Measurements from ENCODE around the gene GP9. TPM values are rescaled to one million over a fixed set of nuclear protein-coding genes. Genes with fewer than 3 reads are reported as not detected.

The GP9 gene
- polyA plus RNA-seq, 2 of the 4 experiments (the other 2 are of a cell fraction) = not detected

- H3K4me1 ChIP-seq = no peaks in the 10 kb centered on the region
- FAIRE-seq (no peak), ATAC-seq (no peak), DNase-seq (ENCODE audit: low read depth in 1 of 2, low spot score in 1 of 2) (no peak)
- ChIA-PET POLR2A (no interaction called here), CTCF (interaction anchor here (1.3 to 1.9 kb wide), 3 partner anchors 47 to 146 kb away, joined by 3 to 6 read pairs (median 5); no protein-coding TSS in a partner anchor)
- H3K9me3 ChIP-seq = no peaks in the 10 kb centered on the region
- 77% methylated on average over 1 of the region's 1 CpG for WGBS (ENCODE audit: missing lambda C conversion rate)
- H3K27ac ChIP-seq = no peak overlapping the region
- H3K4me3 ChIP-seq = no peak overlapping the region
- H3K4me2 ChIP-seq = no peak overlapping the region
- TF ChIP-seq POLR2A (IDR thresholded peaks at IDR 0.05; ENCODE audit: low read length) (no peak), TFCP2L1 (CRISPR knock-in tag; IDR thresholded peaks at IDR 0.05) (no peak), TP53 (CRISPR knock-in tag; IDR thresholded peaks at IDR 0.05) (no peak)
Measured at GRCh38 chr3:129100274-129100673, 39.7 kb downstream of the GP9 start.

DNA sequence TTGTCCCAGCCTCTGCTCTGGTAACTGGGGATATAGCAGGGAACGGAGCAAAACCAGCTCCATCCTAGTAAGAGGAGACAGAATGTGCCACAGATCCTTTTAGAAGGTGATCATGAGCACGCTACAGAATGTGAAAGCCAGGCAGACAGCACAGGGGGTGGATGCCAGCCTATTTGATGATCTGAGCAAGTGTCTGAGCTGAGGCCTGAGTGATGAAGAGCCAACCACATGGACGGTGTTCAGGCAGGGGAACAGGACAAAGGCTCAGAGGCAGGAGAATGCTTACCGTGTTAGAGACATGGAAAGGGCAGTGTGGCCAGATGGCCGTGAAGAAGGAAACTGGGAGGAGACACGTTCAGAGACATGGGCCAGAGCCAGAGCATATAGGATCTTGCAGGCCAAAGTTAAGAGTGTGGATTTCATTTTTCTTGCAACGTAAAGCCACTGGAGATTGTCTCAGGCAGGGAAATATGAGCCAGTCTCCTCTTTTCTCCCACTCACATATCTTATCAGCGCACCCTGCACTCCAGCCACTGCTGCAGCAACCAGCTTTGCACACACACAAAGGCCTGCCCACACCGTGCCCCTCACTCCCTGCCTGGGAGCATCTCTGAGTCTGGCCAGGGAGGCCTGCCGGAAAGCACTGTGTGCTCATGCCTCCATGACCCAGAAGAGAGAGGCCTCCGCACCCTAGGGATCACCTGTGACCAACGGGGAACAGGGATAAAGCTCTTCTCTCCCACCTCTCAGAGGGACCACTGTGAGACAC, 41.0 kb downstream of the GP9 start:
- Histone ChIP-seq H3K9me3 (no peaks in the 10 kb centered on the region), H3K4me1 (no peaks in the 10 kb centered on the region), H3K4me2 (no peak overlapping the region), H3K4me3 (no peak overlapping the region), H3K27ac (no peak overlapping the region)
- no peak for TF ChIP-seq FOSL2 (IDR thresholded peaks at IDR 0.05)
- no peak for TF ChIP-seq FOSL2 (CRISPR knock-in tag; IDR thresholded peaks at IDR 0.05)
- TF ChIP-seq JUN (IDR thresholded peaks at IDR 0.05) = no peak
- TF ChIP-seq, protein P1, sequence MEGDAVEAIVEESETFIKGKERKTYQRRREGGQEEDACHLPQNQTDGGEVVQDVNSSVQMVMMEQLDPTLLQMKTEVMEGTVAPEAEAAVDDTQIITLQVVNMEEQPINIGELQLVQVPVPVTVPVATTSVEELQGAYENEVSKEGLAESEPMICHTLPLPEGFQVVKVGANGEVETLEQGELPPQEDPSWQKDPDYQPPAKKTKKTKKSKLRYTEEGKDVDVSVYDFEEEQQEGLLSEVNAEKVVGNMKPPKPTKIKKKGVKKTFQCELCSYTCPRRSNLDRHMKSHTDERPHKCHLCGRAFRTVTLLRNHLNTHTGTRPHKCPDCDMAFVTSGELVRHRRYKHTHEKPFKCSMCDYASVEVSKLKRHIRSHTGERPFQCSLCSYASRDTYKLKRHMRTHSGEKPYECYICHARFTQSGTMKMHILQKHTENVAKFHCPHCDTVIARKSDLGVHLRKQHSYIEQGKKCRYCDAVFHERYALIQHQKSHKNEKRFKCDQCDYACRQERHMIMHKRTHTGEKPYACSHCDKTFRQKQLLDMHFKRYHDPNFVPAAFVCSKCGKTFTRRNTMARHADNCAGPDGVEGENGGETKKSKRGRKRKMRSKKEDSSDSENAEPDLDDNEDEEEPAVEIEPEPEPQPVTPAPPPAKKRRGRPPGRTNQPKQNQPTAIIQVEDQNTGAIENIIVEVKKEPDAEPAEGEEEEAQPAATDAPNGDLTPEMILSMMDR (IDR thresholded peaks at IDR 0.05) = no peak
- no peak for TF ChIP-seq PHF8 (IDR thresholded peaks at IDR 0.05; ENCODE audit: borderline replicate concordance, low read depth)
- TF ChIP-seq FOSB (CRISPR knock-in tag; IDR thresholded peaks at IDR 0.05) = no peak
- TF ChIP-seq NR3C1 (IDR thresholded peaks at IDR 0.05) = no peak
- CTCF ChIA-PET = interaction anchor here (1.7 to 2.0 kb wide), 3 partner anchors 48 to 131 kb away, joined by 5 to 7 read pairs (median 6); no protein-coding TSS in a partner anchor
- POLR2A ChIA-PET = no interaction called here
- ATAC-seq = no peak
- no peak for DNase-seq (ENCODE audit: low read depth in 1 of 2, low spot score in 1 of 2)
- no peak for FAIRE-seq
- WGBS (ENCODE audit: missing lambda C conversion rate) = 85% methylated on average over 10 of the region's 12 CpGs

DNA sequence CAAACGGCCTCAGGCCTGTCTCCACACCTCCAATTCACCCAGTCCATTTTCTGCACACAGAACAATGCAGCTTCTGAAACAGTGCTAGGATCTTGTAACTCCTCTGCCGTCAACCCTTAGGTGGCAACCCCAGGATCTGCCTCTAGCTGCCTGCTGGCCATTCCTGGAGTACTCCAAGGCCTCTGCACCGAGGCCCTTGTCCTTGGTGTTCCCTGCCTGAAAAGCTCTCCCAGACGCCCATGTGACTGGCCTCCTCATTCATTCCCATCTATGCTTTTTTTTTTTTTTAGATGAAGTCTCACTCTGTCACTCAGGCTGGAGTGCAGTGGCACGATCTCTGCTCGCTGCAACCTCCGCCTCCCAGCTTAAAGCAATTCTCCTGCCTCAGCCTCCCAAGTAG, 42.7 kb downstream of the GP9 start:
- CTCF ChIA-PET = interaction anchor here (2.0 kb wide), 1 partner anchor 49 kb away, joined by 7 read pairs; no protein-coding TSS in a partner anchor
- TF ChIP-seq CBX8 (IDR thresholded peaks at IDR 0.05) (no peak), FOXS1 (CRISPR knock-in tag; IDR thresholded peaks at IDR 0.05) (no peak), MAFK (IDR thresholded peaks at IDR 0.05; ENCODE audit: partially characterized antibody) (no peak), NPAS2 (CRISPR knock-in tag; IDR thresholded peaks at IDR 0.05; ENCODE audit: borderline replicate concordance) (no peak), HOXB13 (CRISPR knock-in tag; IDR thresholded peaks at IDR 0.05; ENCODE audit: low read depth) (no peak), PHF8 (IDR thresholded peaks at IDR 0.05; ENCODE audit: borderline replicate concordance, low read depth) (no peak), TFCP2L1 (CRISPR knock-in tag; IDR thresholded peaks at IDR 0.05) (no peak), RAD21 (conservative IDR thresholded peaks at IDR 0.05 in 1 of 2, IDR thresholded peaks at IDR 0.05 in 1 of 2) (no peak), FOSL2 (IDR thresholded peaks at IDR 0.05) (no peak), FOSL2 (CRISPR knock-in tag; IDR thresholded peaks at IDR 0.05) (no peak)
- TF ChIP-seq, protein P2, sequence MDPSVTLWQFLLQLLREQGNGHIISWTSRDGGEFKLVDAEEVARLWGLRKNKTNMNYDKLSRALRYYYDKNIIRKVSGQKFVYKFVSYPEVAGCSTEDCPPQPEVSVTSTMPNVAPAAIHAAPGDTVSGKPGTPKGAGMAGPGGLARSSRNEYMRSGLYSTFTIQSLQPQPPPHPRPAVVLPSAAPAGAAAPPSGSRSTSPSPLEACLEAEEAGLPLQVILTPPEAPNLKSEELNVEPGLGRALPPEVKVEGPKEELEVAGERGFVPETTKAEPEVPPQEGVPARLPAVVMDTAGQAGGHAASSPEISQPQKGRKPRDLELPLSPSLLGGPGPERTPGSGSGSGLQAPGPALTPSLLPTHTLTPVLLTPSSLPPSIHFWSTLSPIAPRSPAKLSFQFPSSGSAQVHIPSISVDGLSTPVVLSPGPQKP (IDR thresholded peaks at IDR 0.05; ENCODE audit: low read depth, low read length) = no peak
- TF ChIP-seq, protein P3, sequence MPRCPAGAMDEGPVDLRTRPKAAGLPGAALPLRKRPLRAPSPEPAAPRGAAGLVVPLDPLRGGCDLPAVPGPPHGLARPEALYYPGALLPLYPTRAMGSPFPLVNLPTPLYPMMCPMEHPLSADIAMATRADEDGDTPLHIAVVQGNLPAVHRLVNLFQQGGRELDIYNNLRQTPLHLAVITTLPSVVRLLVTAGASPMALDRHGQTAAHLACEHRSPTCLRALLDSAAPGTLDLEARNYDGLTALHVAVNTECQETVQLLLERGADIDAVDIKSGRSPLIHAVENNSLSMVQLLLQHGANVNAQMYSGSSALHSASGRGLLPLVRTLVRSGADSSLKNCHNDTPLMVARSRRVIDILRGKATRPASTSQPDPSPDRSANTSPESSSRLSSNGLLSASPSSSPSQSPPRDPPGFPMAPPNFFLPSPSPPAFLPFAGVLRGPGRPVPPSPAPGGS (IDR thresholded peaks at IDR 0.05) = no peak
- TF ChIP-seq, protein P4, sequence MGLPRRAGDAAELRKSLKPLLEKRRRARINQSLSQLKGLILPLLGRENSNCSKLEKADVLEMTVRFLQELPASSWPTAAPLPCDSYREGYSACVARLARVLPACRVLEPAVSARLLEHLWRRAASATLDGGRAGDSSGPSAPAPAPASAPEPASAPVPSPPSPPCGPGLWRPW (IDR thresholded peaks at IDR 0.05) = no peak
- no peak overlapping the region for H3K4me3 ChIP-seq
- DNase-seq (ENCODE audit: low read depth in 1 of 2, low spot score in 1 of 2) (no peak), ATAC-seq (no peak), FAIRE-seq (no peak)
- H3K4me2 ChIP-seq = no peak overlapping the region
- 71% methylated on average over 5 of the region's 7 CpGs for WGBS (ENCODE audit: missing lambda C conversion rate)
- no peaks in the 10 kb centered on the region for H3K4me1 ChIP-seq
- no peak overlapping the region for H3K27ac ChIP-seq
- H3K9me3 ChIP-seq = no peaks in the 10 kb centered on the region
- POLR2A ChIA-PET = no interaction called here
